ENCODE measurements around the gene TMEM107.
"Not testable (repeated sequence)": the region's sequence is repeated elsewhere in the genome, so short reads cannot be mapped to it uniquely, and the experiment has no call there.

Gene TMEM107

DNA sequence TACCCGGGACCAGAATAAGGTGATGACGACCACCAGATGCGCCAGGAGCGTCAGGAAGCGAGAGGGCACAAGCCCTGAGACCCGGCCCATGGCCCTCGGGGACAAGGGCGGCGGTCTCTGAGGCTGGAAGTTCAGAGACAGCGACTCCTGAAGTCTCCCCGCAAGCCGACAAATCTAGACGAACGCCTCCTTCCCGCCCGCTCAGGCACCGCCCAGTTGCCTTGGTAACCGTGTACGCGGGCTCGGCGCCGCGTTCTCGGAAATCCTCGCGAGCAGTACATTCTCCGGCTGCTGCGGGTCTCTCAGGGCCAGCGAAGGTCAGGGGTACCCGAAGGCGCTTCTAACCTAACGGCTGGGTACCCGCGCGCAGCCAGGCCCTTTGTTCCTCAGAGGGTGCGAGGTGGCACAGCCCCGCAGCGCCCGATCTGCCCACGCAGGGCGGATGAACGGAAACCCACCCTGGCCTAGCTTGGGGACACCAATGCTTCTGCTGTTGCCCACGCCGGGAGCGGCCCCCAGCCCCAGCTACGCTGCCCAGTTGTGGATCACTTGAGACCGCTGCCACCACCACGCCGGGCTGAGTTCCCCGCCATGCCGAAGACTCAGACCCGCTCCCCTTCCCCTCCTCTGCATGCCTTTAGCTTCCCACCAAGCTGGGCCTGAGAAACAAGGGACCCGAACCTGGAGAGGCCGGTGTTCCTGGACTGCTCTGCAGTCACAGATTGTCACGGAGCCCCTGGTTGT, at the start of gene TMEM107:
TSS of gene TMEM107 (minus strand) at position 184 of the 744 bp plus-strand sequence. CDS start at position 90, 94 bp downstream.
- peak; percentile 77 to 86 (median 84) for DNase-seq

DNA sequence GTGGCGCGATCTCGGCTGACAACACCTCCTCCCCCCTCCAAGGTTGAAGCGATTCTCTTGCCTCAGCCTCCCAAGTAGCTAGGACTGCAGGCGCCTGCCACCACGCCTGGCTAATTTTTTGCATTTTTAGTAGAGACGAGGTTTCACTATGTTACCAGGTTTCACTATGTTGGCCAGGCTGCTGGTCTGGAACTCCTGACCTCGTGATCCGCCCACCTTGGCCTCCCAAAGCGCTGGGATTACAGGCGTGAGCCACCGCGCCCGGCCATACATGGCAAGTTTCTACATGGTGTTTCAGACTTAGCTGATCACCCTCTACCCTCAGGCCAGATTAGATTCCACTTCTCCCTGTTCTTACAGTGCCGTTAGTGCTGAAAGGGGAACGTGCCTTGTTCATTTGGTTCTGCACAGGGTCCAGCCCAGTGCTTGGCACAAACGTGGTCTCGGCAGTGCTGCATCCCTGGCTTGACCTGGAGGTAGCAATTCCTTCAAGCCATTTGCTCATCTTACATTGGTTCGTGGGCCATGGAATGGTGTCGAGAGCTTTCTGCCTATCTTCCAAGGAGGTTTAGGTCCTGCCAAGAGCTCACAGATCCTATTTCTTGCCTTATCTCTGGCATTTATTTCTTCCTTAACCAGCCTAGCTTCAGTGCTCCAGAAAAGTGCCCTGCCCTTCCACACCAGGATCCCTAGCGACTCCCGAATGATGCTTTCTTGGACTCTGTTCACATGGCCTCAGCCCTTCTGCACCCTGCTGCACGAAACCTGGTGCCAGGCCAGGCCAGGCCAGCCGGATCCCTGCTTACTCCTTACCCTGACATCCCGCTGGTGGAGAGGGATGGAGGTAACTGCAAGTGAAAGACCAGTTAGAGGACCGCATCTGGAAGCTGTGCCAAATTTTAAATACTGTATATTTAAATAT, 49.0 kb upstream of the TMEM107 start:
- DNase-seq = no peak

DNA sequence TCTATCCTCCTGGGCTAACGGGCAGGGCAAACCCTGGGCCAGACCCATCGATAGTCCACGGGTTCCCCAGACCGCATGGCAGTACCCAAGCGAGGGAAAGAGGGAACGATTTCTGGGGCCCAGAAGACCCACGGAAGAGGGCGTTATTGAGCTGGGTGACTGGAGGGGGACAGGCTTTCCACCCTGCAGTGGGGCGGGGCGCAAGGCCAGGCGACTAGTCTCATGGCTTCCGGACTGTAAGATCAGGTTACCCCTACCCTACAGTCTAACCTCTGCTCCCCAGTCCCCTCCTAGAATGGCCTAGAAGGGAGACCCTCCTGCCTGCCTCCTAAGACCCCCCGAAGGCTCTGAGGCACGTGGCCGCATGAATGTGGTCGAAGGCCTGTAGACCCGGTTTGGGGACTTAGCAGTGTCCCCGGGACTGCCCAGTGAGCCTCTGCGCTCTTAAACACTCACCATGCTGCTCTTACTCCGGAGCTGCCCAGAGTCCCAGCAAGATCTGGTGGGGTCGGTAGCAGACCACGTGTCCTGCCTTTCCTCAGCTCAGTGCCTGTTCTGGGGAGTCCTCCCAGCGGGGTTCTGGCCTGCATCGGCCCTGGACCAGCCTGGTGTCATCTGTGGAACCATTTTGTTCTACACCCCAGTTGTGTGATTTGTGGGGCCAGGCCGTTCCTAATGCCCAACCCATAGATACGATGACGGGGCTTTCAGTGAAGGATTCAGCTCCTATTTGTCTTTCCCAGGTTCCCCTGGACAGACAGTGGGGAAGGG, 47.4 kb upstream of the TMEM107 start:
- DNase-seq = peak in 3 of 6 experiments; percentile 14 to 46 (median 33)

DNA sequence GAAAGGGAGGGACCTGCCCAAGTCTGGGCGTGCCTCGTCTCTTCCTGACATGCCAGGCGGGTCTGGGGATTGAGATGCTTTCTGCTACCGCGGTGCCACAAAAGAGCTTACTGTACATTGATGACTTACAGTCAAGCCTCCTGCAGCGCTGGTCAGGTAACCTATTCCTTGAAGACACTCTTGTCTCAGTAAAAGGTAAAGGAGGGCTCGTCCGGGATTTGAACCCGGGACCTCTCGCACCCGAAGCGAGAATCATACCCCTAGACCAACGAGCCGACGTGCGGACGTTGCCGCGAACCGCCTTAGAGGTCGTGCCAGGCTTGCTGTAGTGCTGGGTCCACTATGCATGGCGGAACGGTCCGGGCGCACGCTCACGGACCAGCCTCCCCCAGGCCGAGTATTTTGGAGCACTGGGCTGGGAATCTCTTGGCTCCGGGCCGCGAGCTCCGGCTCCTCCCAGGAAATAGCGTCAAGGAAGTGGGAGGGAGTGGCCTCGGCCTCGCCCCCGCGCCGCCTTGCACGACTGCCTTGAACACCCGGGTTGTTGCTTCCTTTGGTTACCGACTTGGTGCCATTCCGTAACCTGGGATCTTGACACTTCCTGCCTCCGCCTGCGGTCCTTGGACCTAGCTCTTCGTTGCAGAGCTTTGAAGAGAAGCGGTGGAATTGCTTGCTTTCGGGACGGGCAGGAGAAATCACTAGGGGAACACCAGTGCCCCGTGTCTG, 46.6 kb upstream of the TMEM107 start:
- peak; percentile 84 to 98 (median 90) for DNase-seq

DNA sequence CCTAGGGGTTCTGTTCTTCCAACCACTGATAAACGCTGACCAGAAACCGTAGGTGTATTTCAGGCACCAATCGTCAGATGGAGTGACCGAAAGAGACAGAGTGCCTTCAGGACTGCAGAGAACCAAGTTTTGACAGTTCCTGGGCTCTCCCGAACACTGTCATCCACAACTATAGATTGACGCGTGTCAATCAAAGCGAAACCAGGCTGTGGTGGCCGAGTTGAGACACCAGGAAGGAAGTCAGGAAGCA, 46.1 kb upstream of the TMEM107 start:
- no peak for DNase-seq

DNA sequence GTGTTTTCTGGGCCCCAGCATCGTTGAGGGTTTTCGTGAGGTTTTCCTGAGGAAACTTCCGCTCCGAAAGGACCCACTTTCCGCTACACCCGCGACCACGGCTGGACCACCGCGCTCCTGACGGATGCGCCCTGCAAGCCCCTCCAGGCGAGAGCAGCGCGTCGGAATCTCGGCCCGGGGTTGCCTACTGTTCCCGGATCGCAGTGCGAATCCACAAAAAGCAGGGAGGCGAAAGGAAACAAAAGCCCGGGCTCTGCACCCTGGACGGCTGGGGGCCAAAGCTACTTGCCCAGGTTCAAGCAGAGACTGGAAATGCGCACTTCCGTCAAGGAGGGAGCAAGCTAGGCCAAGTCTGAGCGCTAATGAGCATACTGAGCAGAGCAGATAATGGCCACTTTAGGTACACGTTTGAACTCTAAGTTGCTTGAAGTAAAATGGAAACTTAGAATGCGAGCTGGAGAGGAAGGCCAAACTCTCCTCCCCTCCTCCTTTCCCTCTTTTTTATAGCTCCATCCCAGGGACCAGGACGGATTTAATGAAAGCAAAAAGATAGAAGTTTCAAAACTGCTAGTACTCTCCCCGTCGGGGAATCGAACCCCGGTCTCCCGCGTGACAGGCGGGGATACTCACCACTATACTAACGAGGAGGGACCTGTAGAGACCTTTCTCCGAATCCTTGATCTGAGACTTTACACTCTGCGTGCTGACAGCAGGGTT, 45.6 kb upstream of the TMEM107 start:
- DNase-seq = peak; percentile 83 to 98 (median 90)

DNA sequence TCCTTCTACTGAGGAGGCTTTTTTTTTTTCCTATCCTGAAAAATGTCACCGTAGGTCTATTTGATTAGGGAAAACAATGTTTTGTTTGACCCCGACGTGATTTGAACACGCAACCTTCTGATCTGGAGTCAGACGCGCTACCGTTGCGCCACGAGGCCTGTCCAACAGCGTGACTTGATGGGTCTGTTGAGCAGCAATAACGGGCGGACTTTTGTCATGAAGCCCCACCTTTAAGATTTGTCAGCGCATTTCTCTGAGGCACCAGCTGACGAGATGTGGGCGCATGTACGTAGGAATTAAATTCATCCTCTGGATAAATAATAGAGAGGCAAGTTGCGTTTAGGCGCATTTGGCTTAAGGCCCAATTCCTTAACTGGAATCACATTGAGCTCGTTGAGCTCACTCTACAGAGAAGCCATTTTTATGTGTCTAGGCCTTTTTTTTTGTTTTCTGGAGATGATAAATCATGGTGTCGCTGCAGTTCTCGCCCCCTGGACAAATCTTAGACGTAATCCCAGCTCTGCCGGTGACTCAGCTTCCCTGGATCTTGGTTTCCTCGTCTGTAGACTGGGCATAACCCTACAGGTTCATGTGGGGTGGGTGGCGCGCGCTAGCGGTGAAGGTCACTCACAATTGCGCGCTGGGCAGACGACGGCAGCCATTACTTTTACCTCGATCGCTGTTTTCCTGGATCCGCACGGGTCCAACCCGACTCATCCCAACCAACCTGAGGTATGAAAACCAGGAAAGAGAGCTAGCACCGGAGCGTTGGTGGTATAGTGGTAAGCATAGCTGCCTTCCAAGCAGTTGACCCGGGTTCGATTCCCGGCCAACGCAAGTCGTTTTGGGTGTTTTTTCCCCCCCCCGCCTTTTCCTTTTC, 44.8 kb upstream of the TMEM107 start:
- peak; percentile 75 to 91 (median 82) for DNase-seq

DNA sequence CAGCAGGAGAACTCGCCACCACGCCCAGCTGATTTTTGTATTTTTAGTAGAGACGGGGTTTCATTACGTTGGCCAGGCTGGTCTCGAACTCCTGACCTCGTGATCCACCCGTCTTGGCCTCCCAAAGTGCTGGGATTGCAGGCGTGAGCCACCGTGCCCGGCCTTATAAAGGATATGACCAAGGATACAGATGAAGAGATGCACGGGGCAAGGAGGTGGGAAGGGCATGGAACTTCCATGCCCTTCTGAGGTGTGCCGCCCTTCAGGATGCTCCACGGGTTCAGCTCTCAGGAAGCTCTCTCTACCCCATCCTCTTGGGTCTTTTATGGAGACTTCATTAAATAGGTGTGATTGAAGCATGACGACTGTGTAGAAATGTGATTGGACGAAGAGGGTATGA, 37.8 kb upstream of the TMEM107 start:
- DNase-seq = not testable (repeated sequence)

DNA sequence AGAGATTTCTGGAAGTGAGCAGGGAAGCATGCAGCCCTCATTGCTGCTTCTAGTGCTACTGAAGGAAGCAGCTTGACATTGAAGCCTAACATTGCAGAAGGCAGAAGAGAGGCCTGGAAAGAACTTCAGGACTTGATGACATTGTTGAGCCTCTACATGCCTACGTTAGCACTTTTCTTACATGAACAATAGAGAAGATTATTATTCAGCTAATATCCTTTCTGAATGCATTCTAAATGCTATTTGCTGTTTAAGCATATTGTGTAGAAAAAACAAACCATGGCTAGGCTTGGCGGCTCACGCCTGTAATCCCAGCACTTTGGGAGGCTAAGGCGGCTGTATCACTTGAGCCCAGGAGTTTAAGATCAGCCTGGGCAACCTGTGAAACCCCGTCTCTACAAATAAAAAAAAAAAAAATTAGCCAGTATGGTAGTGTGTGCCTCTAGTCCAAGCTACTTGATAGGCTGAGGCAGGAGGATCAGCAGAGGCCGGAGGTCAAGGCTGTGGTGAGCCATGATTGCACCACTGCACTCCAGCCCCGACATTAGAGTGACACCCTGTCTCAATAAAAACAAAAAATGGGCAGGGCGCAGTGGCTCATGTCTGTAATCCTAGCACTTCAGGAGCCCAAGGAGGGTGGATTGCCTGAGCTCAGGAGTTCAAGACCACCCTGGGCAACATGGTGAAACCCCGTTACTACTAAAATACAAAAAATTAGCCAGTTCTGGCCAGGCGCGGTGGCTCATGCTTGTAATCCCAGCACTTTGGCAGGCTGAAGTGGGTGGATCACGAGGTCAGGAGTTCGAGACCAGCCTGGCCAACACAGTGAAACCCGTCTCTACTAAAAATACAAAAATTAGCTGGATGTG, 36.4 kb upstream of the TMEM107 start:
- DNase-seq = no peak

DNA sequence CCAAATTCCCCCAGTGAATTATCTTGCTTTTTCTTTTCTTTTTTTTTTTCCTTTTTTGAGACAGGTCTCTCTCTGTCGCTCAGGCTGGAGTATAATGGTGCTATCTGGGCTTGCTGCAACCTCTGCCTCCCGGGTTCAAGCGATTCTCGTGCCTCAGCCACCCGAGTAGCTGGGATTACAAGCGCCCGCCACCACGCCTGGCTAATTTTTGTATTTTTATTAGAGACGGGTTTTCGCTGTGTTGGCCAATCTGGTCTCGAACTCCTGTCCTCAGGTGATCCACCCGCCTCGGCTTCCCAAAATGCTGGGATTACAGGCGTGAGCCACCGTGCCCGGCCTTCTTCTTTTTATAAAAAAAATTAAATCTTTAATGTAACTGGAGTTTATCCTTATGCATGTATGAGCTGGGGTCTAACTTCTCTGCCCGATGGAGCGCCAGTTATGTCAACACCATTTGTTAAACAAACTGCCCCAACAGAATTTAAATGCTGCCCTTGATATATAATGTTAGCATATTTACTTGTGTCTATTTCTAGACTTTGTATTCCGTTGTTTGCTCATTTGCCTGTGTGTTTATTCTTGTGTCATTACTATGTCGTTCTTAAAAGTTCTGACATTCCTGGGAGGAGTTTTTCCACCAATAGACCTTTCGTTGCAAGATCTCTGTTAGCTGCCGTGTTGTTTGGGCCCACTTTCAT, 34.7 kb upstream of the TMEM107 start:
- DNase-seq = no peak

DNA sequence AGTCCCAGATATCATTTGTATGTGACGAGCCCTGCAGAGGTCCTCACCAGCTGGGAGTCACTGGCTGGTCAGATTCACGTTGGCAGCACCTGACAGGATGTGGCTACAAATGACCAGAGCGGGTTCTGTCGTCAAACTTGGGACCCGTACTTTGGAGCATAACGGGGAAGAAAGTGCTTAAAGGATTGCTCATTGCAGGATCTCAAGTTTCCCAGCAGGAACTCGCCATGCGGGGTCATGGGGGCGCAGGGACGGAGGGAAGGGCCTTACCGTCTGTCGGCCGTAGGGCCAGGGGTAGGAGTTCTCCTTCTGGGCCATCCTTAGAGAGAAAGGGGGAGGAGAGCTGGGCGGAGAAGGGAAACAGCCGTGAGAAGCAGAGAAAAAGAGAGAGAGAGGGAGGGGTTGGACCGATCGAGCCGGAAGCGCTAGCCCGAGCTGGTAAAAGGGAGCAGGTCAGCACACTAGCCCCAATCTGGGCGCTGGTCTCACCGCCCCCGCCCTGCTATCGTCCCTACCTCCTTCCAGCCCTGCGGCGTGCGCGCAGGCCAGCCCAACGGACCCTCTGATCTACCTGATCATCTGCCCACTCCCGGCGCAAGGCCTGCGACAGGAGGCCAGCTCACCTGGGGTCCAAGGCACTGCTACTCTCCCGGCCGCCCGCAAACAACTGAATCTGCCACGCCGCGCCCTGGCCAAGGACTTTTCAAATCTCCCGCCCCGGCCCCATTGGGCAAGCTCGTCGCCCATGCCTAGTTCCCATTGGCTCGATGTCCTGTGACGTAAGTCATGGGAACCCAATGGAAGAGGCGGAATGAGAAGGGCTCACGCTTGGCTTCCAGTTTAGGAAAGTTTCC, 34.0 kb upstream of the TMEM107 start, which contains the start of gene AURKB:
TSS of gene AURKB (minus strand) at position 669 of the 854 bp plus-strand sequence. CDS start at position 318, 351 bp downstream.
- peak; percentile 79 to 94 (median 90) for DNase-seq

DNA sequence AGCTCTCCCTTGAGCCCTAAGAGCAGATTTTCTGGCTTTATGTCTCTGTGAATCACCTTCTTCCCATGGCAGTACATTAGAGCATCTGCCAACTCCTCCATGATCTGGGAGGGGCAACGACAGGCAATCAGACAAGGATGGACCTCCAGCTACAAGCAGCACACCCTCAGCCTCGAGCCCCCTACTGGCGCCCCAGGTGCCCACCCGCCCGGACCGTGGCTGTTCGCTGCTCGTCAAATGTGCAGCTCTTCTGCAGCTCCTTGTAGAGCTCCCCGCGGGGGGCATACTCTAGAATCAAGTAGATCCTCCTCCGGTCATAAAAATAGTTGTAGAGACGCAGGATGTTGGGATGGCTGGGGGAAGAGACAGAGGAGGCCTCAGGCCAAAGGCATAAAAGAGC, 30.4 kb upstream of the TMEM107 start:
- DNase-seq = no peak

DNA sequence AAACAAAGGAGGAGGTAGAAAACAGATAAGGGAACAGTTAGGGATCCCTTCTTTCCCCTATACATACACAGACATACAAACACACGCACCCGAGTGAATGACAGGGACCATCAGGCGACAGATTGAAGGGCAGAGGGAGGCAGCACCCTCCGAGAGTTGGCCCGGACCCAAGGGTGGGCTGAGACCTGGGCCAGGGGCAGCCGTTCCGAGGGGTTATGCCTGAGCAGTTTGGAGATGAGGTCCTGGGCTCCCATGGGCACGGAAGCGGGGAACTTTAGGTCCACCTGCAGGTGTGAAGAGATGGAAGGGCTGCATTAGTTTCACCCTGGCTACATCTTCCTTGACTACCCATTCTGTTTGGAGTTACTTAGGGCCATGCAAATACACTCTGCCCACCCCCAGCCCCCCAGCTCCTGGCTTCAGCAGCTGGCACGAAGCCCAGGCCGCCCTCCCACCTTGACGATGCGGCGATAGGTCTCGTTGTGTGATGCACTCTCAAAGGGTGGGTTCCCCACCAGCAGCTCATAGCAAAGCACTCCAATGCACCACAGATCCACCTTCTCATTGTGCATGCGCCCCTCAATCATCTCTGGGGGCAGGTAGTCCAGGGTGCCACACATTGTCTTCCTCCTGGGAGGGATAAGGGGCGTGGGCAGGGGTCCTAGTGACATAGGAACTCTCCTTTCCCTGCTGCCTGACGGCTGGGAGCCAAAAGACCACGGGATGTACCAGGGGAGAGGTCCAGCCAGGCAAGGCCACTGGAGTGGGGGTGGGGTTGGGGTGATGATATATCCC, 28.8 kb upstream of the TMEM107 start:
- no peak for DNase-seq

DNA sequence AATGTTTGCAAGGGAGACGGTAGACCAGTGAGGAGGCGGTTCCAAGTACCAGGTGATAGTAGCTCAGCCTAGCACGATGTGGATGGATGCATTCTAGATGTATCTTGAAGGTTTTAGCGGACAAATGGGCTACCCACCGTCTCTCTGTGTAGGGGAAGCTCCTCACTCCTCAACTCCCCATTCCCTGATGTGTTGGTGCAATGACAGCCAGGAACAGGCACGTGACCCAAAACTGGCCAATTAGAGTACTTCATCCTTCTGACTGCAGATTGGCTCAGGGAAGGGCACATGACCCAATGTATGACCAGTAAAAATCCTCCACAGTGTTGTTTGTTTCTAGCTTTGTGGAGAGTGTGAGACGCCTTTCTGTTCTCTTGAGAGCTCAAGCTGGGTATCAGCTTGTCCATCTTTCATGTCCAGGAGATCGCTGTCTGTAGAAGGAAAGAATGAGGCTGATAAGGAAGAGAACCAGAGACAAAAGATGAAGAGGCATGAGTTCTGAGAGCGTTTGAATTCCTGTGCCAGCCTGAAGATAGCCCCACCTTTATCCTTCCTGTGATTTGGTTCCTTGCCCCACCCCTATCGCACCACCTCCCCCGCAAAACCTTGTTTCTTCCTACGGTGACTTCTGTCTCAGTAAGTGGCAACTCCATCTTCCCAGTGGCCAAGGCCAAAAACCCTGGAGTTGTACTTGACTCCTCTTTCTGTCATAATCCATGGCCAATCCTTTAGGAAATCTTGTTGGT, 16.1 kb upstream of the TMEM107 start:
- DNase-seq = peak; percentile 10 to 64 (median 49)

DNA sequence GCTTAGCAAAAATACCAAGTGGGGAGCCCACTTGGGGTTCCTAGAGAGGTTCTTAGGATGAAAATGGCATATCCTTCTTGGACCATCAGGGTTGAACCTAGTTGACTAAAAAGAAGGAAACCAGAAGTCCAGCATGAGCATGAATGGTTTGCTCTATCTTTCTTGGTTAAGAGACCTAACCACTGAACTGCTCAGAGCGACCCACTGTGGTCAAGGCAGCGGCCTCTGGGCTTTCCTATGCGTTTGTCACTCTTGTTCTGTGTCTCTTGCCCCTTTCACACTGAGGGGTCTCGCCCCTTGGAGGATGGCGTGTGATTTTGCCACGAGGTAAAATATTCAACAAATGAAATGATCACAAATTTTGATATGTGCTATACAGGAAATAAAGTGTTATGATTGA, 14.3 kb upstream of the TMEM107 start:
- no peak for DNase-seq

DNA sequence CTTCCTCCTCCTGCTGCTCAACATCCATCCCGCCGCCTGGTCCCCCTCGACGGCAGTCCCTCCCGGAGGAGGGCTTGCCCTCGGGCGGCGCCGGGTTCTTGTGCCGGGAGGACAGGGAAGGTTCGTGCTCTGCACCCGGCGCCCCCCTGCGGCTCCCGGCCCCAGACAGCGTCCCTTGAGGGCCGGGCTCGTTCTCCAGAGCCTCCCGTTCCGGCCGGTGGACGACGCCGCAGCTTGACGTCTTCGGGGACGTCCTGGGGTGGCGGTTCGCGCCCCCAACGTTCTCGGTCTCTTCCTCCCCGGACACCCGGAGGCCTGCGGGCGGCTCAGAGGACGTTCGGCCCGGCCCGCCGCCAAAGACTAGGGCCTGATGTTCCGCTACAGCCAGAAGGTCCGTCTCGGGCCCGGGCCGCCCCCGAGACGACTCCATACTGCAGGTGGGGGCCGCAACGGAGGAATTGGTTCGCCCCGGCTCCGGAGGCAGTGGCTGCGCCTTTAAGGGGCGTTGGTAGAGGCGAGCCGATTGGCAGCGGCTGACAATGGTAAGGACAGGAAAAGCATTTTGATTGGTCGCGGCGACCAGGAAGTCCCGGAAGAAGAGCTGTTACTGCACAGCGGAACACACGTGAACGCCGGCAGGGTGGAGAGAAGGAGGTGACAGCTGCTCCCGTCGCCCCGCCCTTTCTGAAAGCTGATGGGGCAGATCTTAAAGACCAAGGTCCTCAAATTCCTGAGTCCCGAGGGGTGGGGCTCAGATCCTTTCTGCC, 13.7 kb upstream of the TMEM107 start, which contains the start of gene BORCS6:
TSS of gene BORCS6 (minus strand) at position 470 of the 767 bp plus-strand sequence. CDS start at position 430, 40 bp downstream.
- DNase-seq = peak; percentile 86 to 96 (median 93)

All from stimulated activated naive CD4-positive, alpha-beta T cell (primary cell).